CD1c-positive myeloid dendritic cell (primary cell): ENCODE results near the gene SCP2.
A peak's percentile ranks its signal among the peaks of the same experiment; 100 is the strongest.

Source experiments
- DNase-seq: peaks from one replicate; pipeline ENCODE4 v3.0.0-alpha.2; 2016; ENCODE audit errors: extremely low spot score

The SCP2 gene

GRCh38 chr1:52927212-52928014 lies at the start of gene SCP2:
Gene SCP2, plus strand, starts transcription at chr1:52927276. Its CDS starts 121 bp downstream, at chr1:52927397.
- DNase-seq, result peak; percentile 66

GRCh38 chr1:52877554-52877953 lies 49.5 kb upstream of the SCP2 start:
- no peak for DNase-seq

- no peak for DNase-seq
These were observed 46.9 kb upstream of the SCP2 start for GRCh38 chr1:52880206-52880605.

- DNase-seq, result no peak
These were observed 39.6 kb upstream of the SCP2 start for GRCh38 chr1:52887483-52887882.

- no peak for DNase-seq
These were observed 34.5 kb upstream of the SCP2 start for GRCh38 chr1:52892424-52893215.

- no peak for DNase-seq
These were observed 27.6 kb upstream of the SCP2 start for GRCh38 chr1:52899445-52899894.

- no peak for DNase-seq
These were observed 26.7 kb upstream of the SCP2 start for GRCh38 chr1:52900402-52900801.

- DNase-seq, result no peak
These were observed 25.7 kb upstream of the SCP2 start for GRCh38 chr1:52901384-52901783.

- no peak for DNase-seq
These were observed 22.7 kb upstream of the SCP2 start for GRCh38 chr1:52904208-52904926.

GRCh38 chr1:52904927-52905698 lies 22.0 kb upstream of the SCP2 start:
- DNase-seq, result no peak

- no peak for DNase-seq
These were observed 20.9 kb upstream of the SCP2 start for GRCh38 chr1:52906135-52906603.

GRCh38 chr1:52907068-52907811 lies 19.8 kb upstream of the SCP2 start:
- no peak for DNase-seq

GRCh38 chr1:52907812-52908153 lies 19.3 kb upstream of the SCP2 start:
- no peak for DNase-seq

GRCh38 chr1:52911541-52911940 lies 15.5 kb upstream of the SCP2 start:
- no peak for DNase-seq

GRCh38 chr1:52913014-52913413 lies 14.1 kb upstream of the SCP2 start:
- DNase-seq, result no peak

GRCh38 chr1:52913537-52913936 lies 13.5 kb upstream of the SCP2 start:
- no peak for DNase-seq

GRCh38 chr1:52914463-52914862 lies 12.6 kb upstream of the SCP2 start:
- DNase-seq, result no peak

GRCh38 chr1:52915211-52915854 lies 11.7 kb upstream of the SCP2 start:
- no peak for DNase-seq

GRCh38 chr1:52915855-52916220 lies 11.2 kb upstream of the SCP2 start:
- DNase-seq, result no peak

GRCh38 chr1:52916241-52916975 lies 10.7 kb upstream of the SCP2 start:
- no peak for DNase-seq
